Esophagus (tissue), 2 donors: ENCODE results near the gene IFIT1B. TPM values are rescaled to one million over a fixed set of nuclear protein-coding genes. Genes with fewer than 3 reads are reported as not detected.

Source experiments
- H3K27ac ChIP-seq, 2 donors: one replicate each; pipeline ENCODE4 v1.5.1; 2013; ENCODE audit warnings: low read depth in 2 of 2, mild to moderate bottlenecking in 2 of 2, inconsistent platforms in 1 of 2, low read length in 1 of 2, moderate library complexity in 1 of 2
- H3K27me3 ChIP-seq, 2 donors: one replicate each; pipeline ENCODE4 v1.6.1; 2013; ENCODE audit warnings: low read length in 2 of 2, control low read depth in 1 of 2, mild to moderate bottlenecking in 1 of 2; ENCODE audit not compliant: insufficient read depth in 2 of 2, control insufficient read depth in 1 of 2
- H3K36me3 ChIP-seq, 2 donors: one replicate each; pipeline ENCODE4 v1.6.1; 2013; ENCODE audit warnings: low read length in 1 of 2; ENCODE audit not compliant: control insufficient read depth in 2 of 2, insufficient read depth in 2 of 2
- H3K4me1 ChIP-seq, 2 donors: one replicate each; pipeline ENCODE4 v1.6.1; 2013; ENCODE audit warnings: low read length in 1 of 2; ENCODE audit not compliant: control insufficient read depth in 2 of 2, insufficient read depth in 2 of 2
- H3K4me3 ChIP-seq, 2 donors: one replicate each; pipeline ENCODE4 v1.5.1; 2013; ENCODE audit warnings: low read length in 2 of 2, mild to moderate bottlenecking in 2 of 2, low read depth in 1 of 2, moderate library complexity in 1 of 2
- H3K9me3 ChIP-seq, 2 donors: one replicate each; pipeline ENCODE4 v1.6.1; 2013; ENCODE audit warnings: mild to moderate bottlenecking in 2 of 2, low read depth in 1 of 2, low read length in 1 of 2, moderate library complexity in 1 of 2; ENCODE audit not compliant: control insufficient read depth in 2 of 2, insufficient read depth in 1 of 2
- WGBS, 2 donors: extraction: QIAGEN DNeasy Blood & Tissue Kit; methylation state at CpG; one replicate each; pipeline ENCODE4 v1.1.7; 2013; 5-methylcytosine and 5-hydroxymethylcytosine counted together
- polyA plus RNA-seq, 2 donors: library from polyadenylated mRNA; stranded (reverse); fragments of 200-250 nt; gene quantifications; one replicate each; pipeline ENCODE4 v1.2.3, GENCODE V29; 2013
- donor health status: healthy with polysubstance abuse.
- donor health status: Bipolar disorder and iron deficiency.

IFIT1B gene
- polyA plus RNA-seq, 2 donors = not detected

DNA sequence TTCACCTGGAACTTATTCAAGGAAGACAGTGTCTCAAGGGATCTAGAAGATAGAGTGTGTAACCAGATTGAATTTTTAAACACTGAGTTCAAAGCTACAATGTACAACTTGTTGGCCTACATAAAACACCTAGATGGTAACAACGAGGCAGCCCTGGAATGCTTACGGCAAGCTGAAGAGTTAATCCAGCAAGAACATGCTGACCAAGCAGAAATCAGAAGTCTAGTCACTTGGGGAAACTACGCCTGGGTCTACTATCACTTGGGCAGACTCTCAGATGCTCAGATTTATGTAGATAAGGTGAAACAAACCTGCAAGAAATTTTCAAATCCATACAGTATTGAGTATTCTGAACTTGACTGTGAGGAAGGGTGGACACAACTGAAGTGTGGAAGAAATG, 39.1 kb upstream of the IFIT1B start:
- Histone ChIP-seq H3K27ac (no peak overlapping the region), H3K4me1 (peaks cover 0 to 6% of the 10 kb centered on the region in 2 donors)
- 86 to 93% methylated on average over 3 of the region's 3 CpGs for WGBS, 2 donors

DNA sequence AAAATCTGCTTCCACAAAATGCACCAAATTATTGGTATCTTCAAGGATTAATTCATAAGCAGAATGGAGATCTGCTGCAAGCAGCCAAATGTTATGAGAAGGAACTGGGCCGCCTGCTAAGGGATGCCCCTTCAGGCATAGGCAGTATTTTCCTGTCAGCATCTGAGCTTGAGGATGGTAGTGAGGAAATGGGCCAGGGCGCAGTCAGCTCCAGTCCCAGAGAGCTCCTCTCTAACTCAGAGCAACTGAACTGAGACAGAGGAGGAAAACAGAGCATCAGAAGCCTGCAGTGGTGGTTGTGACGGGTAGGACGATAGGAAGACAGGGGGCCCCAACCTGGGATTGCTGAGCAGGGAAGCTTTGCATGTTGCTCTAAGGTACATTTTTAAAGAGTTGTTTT, 38.0 kb upstream of the IFIT1B start:
- no peak overlapping the region for H3K27ac ChIP-seq
- peaks cover 2% of the 10 kb centered on the region in 2 donors for H3K36me3 ChIP-seq
- H3K4me3 ChIP-seq = no peak overlapping the region
- H3K9me3 ChIP-seq = no peaks in the 10 kb centered on the region
- WGBS, 2 donors = 92 to 99% methylated on average over 4 of the region's 4 CpGs
- no peaks in the 10 kb centered on the region for H3K27me3 ChIP-seq
- H3K4me1 ChIP-seq = peaks cover 0 to 2% of the 10 kb centered on the region in 2 donors

More for the DNA sequence above, 39.1 kb upstream of the IFIT1B start:
- no peaks in the 10 kb centered on the region for H3K9me3 ChIP-seq
- H3K27me3 ChIP-seq = no peaks in the 10 kb centered on the region
- peaks cover 2% of the 10 kb centered on the region in 2 donors for H3K36me3 ChIP-seq
- H3K4me3 ChIP-seq = no peak overlapping the region

DNA sequence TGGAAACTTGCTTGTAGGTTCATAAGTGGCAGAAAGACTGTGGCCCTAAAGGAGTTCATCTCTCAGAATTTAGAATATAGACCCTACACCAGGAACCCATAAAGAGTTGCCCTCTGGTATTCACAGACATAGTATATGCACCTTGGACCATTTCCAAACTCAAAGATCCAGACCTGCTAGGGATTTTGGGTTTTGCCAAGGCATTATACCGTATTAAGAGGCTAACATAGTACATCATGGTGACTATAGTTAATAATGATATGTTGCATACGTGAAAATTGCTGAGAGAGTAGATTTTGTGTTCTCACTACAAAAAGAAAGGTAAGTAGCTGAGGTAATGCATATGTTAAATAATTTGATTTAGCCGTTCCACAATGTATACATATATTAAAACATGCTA, 36.2 kb upstream of the IFIT1B start:
- Histone ChIP-seq H3K4me1 (peaks cover 1 to 2% of the 10 kb centered on the region in 2 donors), H3K4me3 (no peak overlapping the region), H3K27ac (no peak overlapping the region), H3K27me3 (no peaks in the 10 kb centered on the region), H3K36me3 (peaks cover 2% of the 10 kb centered on the region in 2 donors), H3K9me3 (no peaks in the 10 kb centered on the region)
- 84 to 87% methylated on average over 3 of the region's 3 CpGs for WGBS, 2 donors

DNA sequence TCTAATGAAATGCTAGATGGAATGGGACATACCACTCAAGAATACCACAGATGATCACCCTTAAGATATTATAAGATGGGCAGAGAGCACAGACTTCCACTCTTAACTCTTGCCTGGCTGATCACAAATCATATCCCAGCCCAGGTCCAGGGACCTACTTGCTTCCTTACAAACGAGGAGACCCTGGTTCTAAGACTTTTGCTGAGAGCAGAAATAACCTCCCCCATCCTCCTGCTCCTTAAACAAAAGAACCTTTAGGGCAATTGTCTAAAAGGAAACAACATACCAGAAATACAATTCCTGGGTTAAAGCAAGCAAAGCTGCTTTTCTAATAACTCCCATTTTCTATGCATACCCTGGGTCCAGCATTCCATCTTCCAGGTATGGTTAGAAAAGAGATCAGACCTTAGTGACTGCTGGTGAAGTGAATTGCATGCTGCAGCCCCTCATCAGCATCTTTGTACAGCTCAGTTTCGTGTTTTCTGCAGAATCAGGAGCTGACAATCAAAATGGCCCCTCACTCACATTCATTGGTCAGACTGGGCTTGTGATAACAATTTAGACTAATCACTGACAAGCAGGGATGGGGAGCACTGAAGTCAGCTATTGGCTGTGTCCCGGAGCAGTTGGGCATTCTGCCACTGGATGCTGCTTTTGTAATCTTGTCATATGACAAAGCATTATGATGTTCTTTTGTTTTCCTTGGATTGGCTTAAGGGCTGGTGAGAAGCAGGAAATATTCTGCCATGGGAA, 35.5 kb upstream of the IFIT1B start:
- H3K27me3 ChIP-seq = no peaks in the 10 kb centered on the region
- 58 to 65% methylated on average over 3 of the region's 3 CpGs for WGBS, 2 donors
- peaks cover under 1 to 2% of the 10 kb centered on the region in 2 donors for H3K4me1 ChIP-seq
- no peak overlapping the region for H3K4me3 ChIP-seq
- peaks cover 2% of the 10 kb centered on the region in 2 donors for H3K36me3 ChIP-seq
- H3K27ac ChIP-seq = peak overlapping the region in 1 of 2 donors; percentile 3
- H3K9me3 ChIP-seq = no peaks in the 10 kb centered on the region

DNA sequence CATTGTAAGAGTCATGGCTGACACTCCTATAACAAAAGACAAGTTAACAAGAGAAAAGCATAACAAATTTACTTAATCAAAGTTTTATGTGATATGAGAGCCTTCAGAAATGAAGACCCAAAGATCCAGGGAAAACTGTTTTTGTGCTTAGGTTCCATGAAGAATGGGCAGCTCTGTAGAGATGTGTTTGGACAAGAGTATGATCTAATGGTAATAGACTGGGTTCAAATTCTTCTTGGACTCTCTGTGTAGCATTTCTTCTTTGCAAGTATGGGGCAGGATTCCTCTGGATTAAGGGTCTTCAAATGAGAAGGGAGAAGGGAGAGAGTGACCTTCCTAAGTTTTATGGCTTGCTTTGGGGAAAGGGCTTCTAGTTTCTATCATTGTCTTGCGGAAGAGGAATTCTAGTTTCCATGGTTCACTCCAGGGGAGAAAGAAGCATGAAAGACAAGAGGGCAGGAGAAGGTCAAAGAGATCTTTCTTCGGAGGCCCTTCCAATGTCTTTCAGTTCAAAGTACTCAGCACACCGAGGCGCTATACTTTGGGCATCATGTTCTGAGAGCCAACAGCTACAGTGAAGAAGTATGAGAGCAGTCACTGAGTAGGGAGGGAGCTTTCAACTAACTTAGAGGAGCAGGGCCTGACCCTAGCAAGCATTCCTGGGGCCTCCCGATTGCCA, 34.6 kb upstream of the IFIT1B start:
- 89 to 92% methylated on average over 5 of the region's 5 CpGs for WGBS, 2 donors
- Histone ChIP-seq H3K36me3 (peaks cover 2% of the 10 kb centered on the region in 2 donors), H3K4me3 (no peak overlapping the region), H3K27ac (no peak overlapping the region), H3K9me3 (no peaks in the 10 kb centered on the region), H3K27me3 (no peaks in the 10 kb centered on the region), H3K4me1 (peaks cover 2% of the 10 kb centered on the region in 2 donors)

DNA sequence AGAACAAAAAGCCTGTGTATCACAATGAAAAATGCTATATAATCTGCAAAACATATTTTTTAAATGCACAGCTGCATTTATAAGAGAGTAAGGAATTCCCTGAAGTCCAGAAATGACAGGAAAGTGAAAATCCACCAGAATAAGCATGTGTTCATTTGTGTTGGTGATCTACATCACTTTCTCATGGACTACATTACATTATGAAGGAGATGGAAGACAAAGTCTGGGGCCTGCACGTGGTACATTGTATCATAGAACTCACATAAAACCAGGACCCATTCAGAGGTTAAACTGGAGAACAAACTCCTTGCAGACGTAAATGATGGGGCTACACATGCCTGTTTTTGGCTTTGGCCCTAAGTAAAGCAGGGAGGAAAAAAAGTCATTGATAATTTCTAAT, 33.7 kb upstream of the IFIT1B start:
- no peak overlapping the region for H3K27ac ChIP-seq
- no peaks in the 10 kb centered on the region for H3K27me3 ChIP-seq
- H3K9me3 ChIP-seq = no peaks in the 10 kb centered on the region
- no peak overlapping the region for H3K4me3 ChIP-seq
- H3K36me3 ChIP-seq = peaks cover 2% of the 10 kb centered on the region in 2 donors
- peaks cover 2% of the 10 kb centered on the region in 2 donors for H3K4me1 ChIP-seq
- 71 to 74% methylated on average over 2 of the region's 2 CpGs for WGBS, 2 donors

DNA sequence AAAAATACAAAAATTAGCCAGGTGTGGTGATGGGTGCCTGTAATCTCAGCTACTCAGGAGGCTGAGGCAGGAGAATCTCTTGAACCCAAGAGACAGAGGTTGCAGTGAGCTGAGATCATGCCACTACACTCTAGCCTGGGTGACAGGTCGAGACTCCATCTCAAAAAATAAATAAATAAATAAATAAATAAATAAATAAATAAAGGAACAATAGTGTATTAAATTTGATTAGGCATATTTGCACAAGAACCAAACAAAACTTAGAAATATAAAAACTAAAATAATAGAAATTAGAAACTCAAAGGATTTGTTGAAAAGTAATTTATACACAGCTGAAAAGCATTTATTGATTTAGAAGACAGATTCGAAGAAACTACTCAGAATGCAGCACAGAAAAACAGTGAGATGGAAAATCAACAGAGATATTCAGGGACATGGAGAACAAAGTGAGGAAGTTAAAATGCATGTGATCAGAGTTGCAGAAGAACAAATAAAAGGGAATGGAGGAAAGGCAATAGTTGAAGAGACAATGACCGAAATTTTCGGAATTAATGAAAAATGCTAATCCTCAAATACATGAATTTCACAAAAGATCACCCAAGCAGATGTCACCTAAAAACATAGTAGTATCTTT, 32.4 kb upstream of the IFIT1B start:
- Histone ChIP-seq H3K4me1 (peaks cover 2% of the 10 kb centered on the region in 2 donors), H3K4me3 (no peak overlapping the region), H3K27ac (no peak overlapping the region), H3K9me3 (no peaks in the 10 kb centered on the region), H3K27me3 (no peaks in the 10 kb centered on the region), H3K36me3 (no peaks in the 10 kb centered on the region)
- 92 to 93% methylated on average over 4 of the region's 4 CpGs for WGBS, 2 donors

DNA sequence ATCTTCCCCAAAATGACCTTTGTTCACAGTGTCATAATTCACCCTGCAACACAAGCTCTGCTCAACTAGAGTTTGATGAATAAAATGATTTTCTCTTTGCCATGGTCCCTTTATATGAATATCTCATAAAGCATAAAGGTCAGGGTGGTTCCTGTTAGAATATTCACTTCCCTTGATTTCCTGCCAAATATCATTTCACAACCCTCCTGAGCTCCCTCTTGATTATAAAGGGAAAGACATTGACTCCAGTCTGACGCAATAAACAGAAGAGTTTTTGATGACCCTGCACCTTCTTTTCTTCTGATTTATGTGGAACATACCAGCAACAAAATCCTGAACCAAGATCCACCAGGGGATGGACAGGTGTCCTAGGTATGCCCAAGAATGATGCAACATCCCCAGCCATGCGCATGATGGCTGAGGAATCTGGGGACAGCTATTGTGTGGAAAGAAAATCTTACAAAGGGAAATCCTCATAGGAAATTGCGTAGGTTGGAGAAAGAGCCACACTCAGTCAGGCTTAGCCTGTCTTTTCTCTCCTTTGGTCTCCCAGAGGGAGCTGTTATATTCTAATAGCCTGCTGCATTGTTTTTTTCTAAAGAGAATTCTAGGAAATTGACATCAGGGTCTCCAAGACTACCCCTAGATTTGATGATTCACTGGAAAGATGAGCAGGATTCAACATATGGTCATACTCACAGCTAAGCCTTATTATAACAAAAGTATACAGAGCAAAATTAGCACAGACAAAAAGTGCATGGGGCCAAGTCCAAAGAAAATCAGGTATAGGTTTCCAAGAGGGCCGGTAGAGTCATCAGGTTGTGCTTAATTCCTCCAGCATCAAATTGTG, 31.2 kb upstream of the IFIT1B start:
- peaks cover 2% of the 10 kb centered on the region in 2 donors for H3K4me1 ChIP-seq
- no peaks in the 10 kb centered on the region for H3K27me3 ChIP-seq
- no peaks in the 10 kb centered on the region for H3K9me3 ChIP-seq
- H3K27ac ChIP-seq = no peak overlapping the region
- H3K4me3 ChIP-seq = no peak overlapping the region
- no peaks in the 10 kb centered on the region for H3K36me3 ChIP-seq
- WGBS, 2 donors = 70% methylated on average over 4 of the region's 4 CpGs
